ENCODE results near the gene ARID5A. TPM values are rescaled to one million over a fixed set of nuclear protein-coding genes. Genes with fewer than 3 reads are reported as not detected.
"Not testable (repeated sequence)": the region's sequence is repeated elsewhere in the genome, so short reads cannot be mapped to it uniquely, and the experiment has no call there.

Gene ARID5A
- total RNA-seq = 10 to 100 TPM; 47.2 to 50.5 TPM

GRCh38 chr2:96536445-96537065, at the start of gene ARID5A:
Gene ARID5A, plus strand, starts transcription at chr2:96536752. Its CDS starts 75 bp downstream, at chr2:96536827.
- DNase-seq = peak; percentile 94
- H3K4me1 Mint-ChIP-seq = peaks cover 63% of the 10 kb centered on the region
- H3K9me3 Mint-ChIP-seq = no peaks in the 10 kb centered on the region
- CTCF ChIA-PET = interaction anchor here (0.7 to 2.1 kb wide), 5 partner anchors 8 to 129 kb away, joined by 4 to 6 read pairs (median 4); no protein-coding TSS in a partner anchor
- POLR2A ChIA-PET = interaction anchor here (0.7 to 2.6 kb wide), 4 partner anchors 8 to 201 kb away, joined by 3 to 25 read pairs (median 4); partner anchors contain the start of gene NCAPH
- peak within 1 kb of the TSS; percentile 88 for H3K4me3 Mint-ChIP-seq
- H3K27ac Mint-ChIP-seq = peak within 1 kb of the TSS; percentile 98
- peaks cover 21% of the 10 kb centered on the region for H3K36me3 Mint-ChIP-seq (ENCODE audit: low read depth)
- H3K27me3 Mint-ChIP-seq = no peaks in the 10 kb centered on the region

DNA sequence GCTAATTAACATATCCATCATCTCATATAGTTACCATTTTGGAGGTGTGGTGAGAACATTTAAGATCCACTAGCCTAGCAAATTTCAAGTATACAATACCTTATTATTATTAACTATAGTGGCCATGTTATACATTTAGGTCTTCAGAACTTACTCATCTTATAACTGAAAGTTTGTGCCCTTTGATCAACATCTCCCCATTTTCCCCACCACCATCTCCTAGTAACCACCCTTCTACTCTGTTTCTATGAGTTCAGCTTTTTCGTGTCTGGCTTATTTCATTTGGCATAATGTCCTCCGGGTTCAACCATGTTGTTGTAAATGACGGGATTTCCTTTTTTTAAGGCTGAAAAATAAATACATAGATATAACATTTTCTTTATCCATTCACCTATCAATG, 47.3 kb upstream of the ARID5A start:
- Mint-ChIP-seq H3K9me3 (peaks cover 5% of the 10 kb centered on the region), H3K27me3 (no peaks in the 10 kb centered on the region), H3K27ac (no peak overlapping the region), H3K36me3 (ENCODE audit: low read depth) (peaks cover 29% of the 10 kb centered on the region), H3K4me3 (no peak overlapping the region), H3K4me1 (peaks cover 66% of the 10 kb centered on the region)
- CTCF ChIA-PET = interaction anchor here (2.5 kb wide), 1 partner anchor 20 kb away, joined by 5 read pairs; no protein-coding TSS in a partner anchor
- POLR2A ChIA-PET = interaction anchor here (0.6 kb wide), 1 partner anchor 11 kb away, joined by 5 read pairs; no protein-coding TSS in a partner anchor
- no peak for DNase-seq

DNA sequence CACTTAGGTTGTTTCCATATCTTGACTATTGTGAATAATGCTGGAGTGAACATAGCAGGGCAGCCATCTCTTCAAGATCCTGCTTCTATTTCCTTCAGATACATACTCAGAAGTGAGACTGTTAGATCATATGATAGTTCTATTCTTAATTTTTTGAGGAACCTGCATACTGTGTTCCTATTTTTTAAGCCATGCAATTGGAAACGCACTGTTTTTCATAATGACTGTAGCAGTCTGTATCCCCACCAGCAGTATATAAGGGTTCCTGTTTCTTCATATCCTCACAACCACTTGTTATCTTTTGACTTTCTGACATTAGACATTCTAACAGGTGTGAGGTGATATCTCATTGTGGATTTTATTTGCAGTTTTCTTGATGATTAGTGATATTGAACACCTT, 46.9 kb upstream of the ARID5A start:
- no peak for DNase-seq
- Mint-ChIP-seq H3K36me3 (ENCODE audit: low read depth) (peaks cover 30% of the 10 kb centered on the region), H3K4me1 (peaks cover 64% of the 10 kb centered on the region), H3K9me3 (peaks cover 8% of the 10 kb centered on the region), H3K4me3 (no peak overlapping the region), H3K27me3 (no peaks in the 10 kb centered on the region), H3K27ac (no peak overlapping the region)
- CTCF ChIA-PET = interaction anchor here (2.0 to 2.5 kb wide), 2 partner anchors 14 to 19 kb away, joined by 5 to 6 read pairs; no protein-coding TSS in a partner anchor
- POLR2A ChIA-PET = no interaction called here

DNA sequence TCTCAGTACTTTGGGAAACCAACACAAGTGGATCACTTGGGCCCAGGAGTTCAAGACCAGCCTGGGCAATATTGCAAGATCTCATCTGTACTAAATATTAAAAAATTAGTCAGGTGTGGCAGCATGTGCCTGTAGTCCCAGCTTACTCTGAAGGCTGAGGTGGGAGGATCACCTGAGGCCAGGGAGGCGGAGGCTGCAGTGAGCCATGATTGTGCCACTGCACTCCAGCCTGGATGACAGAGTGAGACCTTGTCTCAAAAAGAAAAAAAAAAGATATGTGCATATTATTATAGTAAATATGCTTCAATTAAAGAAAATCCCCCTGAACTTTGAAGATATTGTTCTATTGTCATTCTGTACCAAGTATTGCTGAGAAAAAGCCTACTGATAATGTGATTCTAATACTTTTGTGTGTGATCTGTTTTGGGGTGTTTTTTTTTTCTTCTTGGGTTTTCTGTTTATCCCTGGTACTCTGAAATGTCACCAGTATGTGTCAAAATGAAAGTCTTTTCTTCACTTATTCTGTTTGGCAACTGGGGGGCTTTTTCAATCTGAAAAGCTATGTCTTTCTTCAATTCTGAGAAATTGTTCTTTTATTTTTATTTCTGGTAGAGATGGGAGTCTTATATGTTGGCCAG, 44.6 kb upstream of the ARID5A start:
- Mint-ChIP-seq H3K27me3 (no peaks in the 10 kb centered on the region), H3K4me3 (no peak overlapping the region), H3K27ac (no peak overlapping the region), H3K4me1 (peaks cover 42% of the 10 kb centered on the region), H3K36me3 (ENCODE audit: low read depth) (peaks cover 29% of the 10 kb centered on the region), H3K9me3 (peaks cover 18% of the 10 kb centered on the region)
- ChIA-PET CTCF (interaction anchor here (1.1 to 1.4 kb wide), 3 partner anchors 11 to 84 kb away, joined by 3 to 4 read pairs (median 3); no protein-coding TSS in a partner anchor), POLR2A (no interaction called here)
- no peak for DNase-seq

DNA sequence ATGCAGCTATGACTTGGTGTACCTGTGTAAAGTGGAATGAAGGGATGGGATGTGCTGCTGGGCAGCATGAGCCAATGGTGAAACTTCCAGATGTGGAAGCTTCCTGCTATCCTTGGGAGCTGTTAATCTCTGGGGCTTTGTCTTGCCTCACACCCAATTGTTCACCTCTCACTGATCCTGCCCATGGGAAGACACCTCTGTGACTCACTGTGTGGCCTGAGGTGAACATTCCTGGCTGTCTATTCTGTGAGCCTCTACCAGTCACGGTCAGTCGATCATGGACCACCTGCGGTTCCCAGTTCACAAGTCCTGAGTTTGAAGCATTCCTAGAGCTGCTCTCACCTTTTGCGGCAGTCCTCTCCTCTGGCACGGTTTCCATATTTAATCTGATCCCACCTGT, 43.5 kb upstream of the ARID5A start:
- POLR2A ChIA-PET = interaction anchor here (0.5 kb wide), 1 partner anchor 1169 kb away, joined by 3 read pairs; no protein-coding TSS in a partner anchor
- H3K4me3 Mint-ChIP-seq = no peak overlapping the region
- no peaks in the 10 kb centered on the region for H3K27me3 Mint-ChIP-seq
- H3K9me3 Mint-ChIP-seq = peaks cover 16% of the 10 kb centered on the region
- CTCF ChIA-PET = interaction anchor here (0.6 to 1.9 kb wide), 8 partner anchors 12 to 137 kb away, joined by 3 to 4 read pairs (median 3); partner anchors contain the start of gene NEURL3
- no peak overlapping the region for H3K27ac Mint-ChIP-seq
- DNase-seq = no peak
- peaks cover 37% of the 10 kb centered on the region for H3K4me1 Mint-ChIP-seq
- H3K36me3 Mint-ChIP-seq (ENCODE audit: low read depth) = peaks cover 26% of the 10 kb centered on the region

- no peak for DNase-seq
These were observed 42.4 kb upstream of the ARID5A start for GRCh38 chr2:96494188-96494587.

GRCh38 chr2:96495982-96496629, 40.4 kb upstream of the ARID5A start:
- DNase-seq = no peak
- ChIA-PET CTCF (interaction anchor here (1.0 to 2.9 kb wide), 9 partner anchors 9 to 127 kb away, joined by 3 to 24 read pairs (median 4); partner anchors contain the start of gene NEURL3), POLR2A (no interaction called here)
- Mint-ChIP-seq H3K27ac (no peak overlapping the region), H3K9me3 (peaks cover 16% of the 10 kb centered on the region), H3K4me3 (no peak overlapping the region), H3K27me3 (peaks cover 2% of the 10 kb centered on the region), H3K36me3 (ENCODE audit: low read depth) (peaks cover 20% of the 10 kb centered on the region), H3K4me1 (peaks cover 21% of the 10 kb centered on the region)

More at GRCh38 chr2:96494188-96494587, 42.4 kb upstream of the ARID5A start:
- Mint-ChIP-seq H3K36me3 (ENCODE audit: low read depth) (peaks cover 20% of the 10 kb centered on the region), H3K9me3 (peaks cover 16% of the 10 kb centered on the region), H3K27me3 (no peaks in the 10 kb centered on the region), H3K27ac (no peak overlapping the region), H3K4me3 (no peak overlapping the region), H3K4me1 (peaks cover 32% of the 10 kb centered on the region)
- CTCF ChIA-PET = interaction anchor here (1.2 to 2.9 kb wide), 7 partner anchors 9 to 138 kb away, joined by 3 to 24 read pairs (median 5); no protein-coding TSS in a partner anchor
- POLR2A ChIA-PET = interaction anchor here (0.6 kb wide), 1 partner anchor 38 kb away, joined by 5 read pairs; no protein-coding TSS in a partner anchor

GRCh38 chr2:96498021-96498431, 38.5 kb upstream of the ARID5A start:
- peaks cover 4% of the 10 kb centered on the region for H3K27me3 Mint-ChIP-seq
- peaks cover 20% of the 10 kb centered on the region for H3K4me1 Mint-ChIP-seq
- peaks cover 16% of the 10 kb centered on the region for H3K9me3 Mint-ChIP-seq
- CTCF ChIA-PET = no interaction called here
- H3K27ac Mint-ChIP-seq = no peak overlapping the region
- POLR2A ChIA-PET = no interaction called here
- H3K4me3 Mint-ChIP-seq = no peak overlapping the region
- no peak for DNase-seq
- peaks cover 20% of the 10 kb centered on the region for H3K36me3 Mint-ChIP-seq (ENCODE audit: low read depth)

- peaks cover 19% of the 10 kb centered on the region for H3K4me1 Mint-ChIP-seq
- peaks cover 16% of the 10 kb centered on the region for H3K9me3 Mint-ChIP-seq
- H3K4me3 Mint-ChIP-seq, CTCF ChIA-PET, POLR2A ChIA-PET, H3K27ac Mint-ChIP-seq, DNase-seq, H3K27me3 Mint-ChIP-seq: not testable (repeated sequence)
- peaks cover 16% of the 10 kb centered on the region for H3K36me3 Mint-ChIP-seq (ENCODE audit: low read depth)
These were observed 37.9 kb upstream of the ARID5A start for GRCh38 chr2:96498611-96499010.

GRCh38 chr2:96499061-96499960, 37.2 kb upstream of the ARID5A start:
- no peak overlapping the region for H3K27ac Mint-ChIP-seq
- H3K4me3 Mint-ChIP-seq = no peak overlapping the region
- H3K36me3 Mint-ChIP-seq (ENCODE audit: low read depth) = peaks cover 12% of the 10 kb centered on the region
- H3K4me1 Mint-ChIP-seq = peaks cover 19% of the 10 kb centered on the region
- peaks cover 12% of the 10 kb centered on the region for H3K9me3 Mint-ChIP-seq
- POLR2A ChIA-PET = no interaction called here
- H3K27me3 Mint-ChIP-seq = peaks cover 4% of the 10 kb centered on the region
- CTCF ChIA-PET = interaction anchor here (0.7 kb wide), 1 partner anchor 92 kb away, joined by 3 read pairs; no protein-coding TSS in a partner anchor
- DNase-seq = no peak

- Mint-ChIP-seq H3K27me3 (peaks cover 4% of the 10 kb centered on the region), H3K9me3 (peaks cover 5% of the 10 kb centered on the region), H3K4me1 (peaks cover 20% of the 10 kb centered on the region), H3K27ac (no peak overlapping the region), H3K4me3 (no peak overlapping the region), H3K36me3 (ENCODE audit: low read depth) (peaks cover 7% of the 10 kb centered on the region)
- POLR2A ChIA-PET = no interaction called here
- CTCF ChIA-PET = interaction anchor here (0.7 to 1.0 kb wide), 2 partner anchors 8 to 93 kb away, joined by 3 read pairs; no protein-coding TSS in a partner anchor
- DNase-seq = no peak
These were observed 36.0 kb upstream of the ARID5A start for GRCh38 chr2:96500385-96501066.
